H1 (cell line): ENCODE measurements around the gene LINGO4. TPM values are rescaled to one million over a fixed set of nuclear protein-coding genes. Genes with fewer than 3 reads are reported as not detected.

ENCODE experiments used
- CTCF ChIA-PET: fragments of 300-600 bp; sonication (Branson Sonifier 250); formaldehyde crosslinking; loops from one replicate; lab custom pipeline; 2021; ENCODE audit not compliant: partially characterized antibody; lab: Charles Lee
- POLR2A ChIA-PET: fragments of 300-600 bp; sonication (Branson Sonifier 250); formaldehyde crosslinking; loops from one replicate; lab custom pipeline; 2021; ENCODE audit warnings: inconsistent platforms; ENCODE audit not compliant: partially characterized antibody; lab: Charles Lee
- DNase-seq, 2 experiments: peaks; one replicate each; pipeline versions ENCODE4 v3.0.0 to v3.0.0-alpha.2; 2010 to 2022; ENCODE audit warnings: low spot score in 2 of 2, low read depth in 1 of 2, mixed read lengths in 1 of 2
- FAIRE-seq: peaks from 2 replicates; lab custom pipeline; 2011; peaks lifted over from hg19 to GRCh38; lab: Jason Lieb, UNC
- H2AFZ ChIP-seq: 2 replicates; pipeline ENCODE4 v1.8.1; 2012; ENCODE audit warnings: low read length, inconsistent platforms
- H2AK5ac ChIP-seq: 2 replicates; pipeline ENCODE4 v1.6.1; 2013; ENCODE audit warnings: low read depth, low read length
- H2BK120ac ChIP-seq: replicated peaks from 2 replicates; pipeline ENCODE3; 2013; ENCODE audit warnings: low read depth, low read length, inconsistent platforms
- H2BK12ac ChIP-seq: 2 replicates; pipeline ENCODE4 v1.6.1; 2013; ENCODE audit warnings: low read depth, low read length
- H2BK15ac ChIP-seq: 2 replicates; pipeline ENCODE4 v1.6.1; 2013; ENCODE audit warnings: low read length
- H2BK20ac ChIP-seq: 2 replicates; pipeline ENCODE4 v1.6.1; 2013; ENCODE audit warnings: low read length
- H2BK5ac ChIP-seq: 2 replicates; pipeline ENCODE4 v1.6.1; 2013; ENCODE audit warnings: low read depth, low read length
- H3K14ac ChIP-seq: 2 replicates; pipeline ENCODE4 v1.6.1; 2013; ENCODE audit warnings: inconsistent platforms; ENCODE audit not compliant: insufficient read length
- H3K18ac ChIP-seq: 2 replicates; pipeline ENCODE4 v1.6.1; 2013; ENCODE audit warnings: low read length; ENCODE audit errors: extremely low read depth
- H3K23ac ChIP-seq: 2 replicates; pipeline ENCODE4 v1.6.1; 2013; ENCODE audit warnings: inconsistent platforms; ENCODE audit not compliant: insufficient read length
- H3K23me2 ChIP-seq: 2 replicates; pipeline ENCODE4 v1.6.1; 2013; ENCODE audit warnings: low read depth, low read length
- H3K27ac ChIP-seq: 2 replicates; pipeline ENCODE4 v1.6.1; 2011; ENCODE audit warnings: low read depth, low read length, inconsistent platforms
- H3K27me3 ChIP-seq, 4 experiments: replicated peaks in 1 of 4; 1 replicate in 1 of 4; 2 replicates in 3 of 4; pipeline versions ENCODE4 v1.6.1 to v1.8.1; 2011 to 2013; ENCODE audit warnings: low read length in 3 of 4, mild to moderate bottlenecking in 3 of 4, inconsistent platforms in 2 of 4, mixed read lengths in 2 of 4, moderate library complexity in 1 of 4; ENCODE audit not compliant: control insufficient read depth in 3 of 4, insufficient read depth in 3 of 4; ENCODE audit errors: extremely low read depth in 1 of 4
- H3K36me3 ChIP-seq, 4 experiments: 2 replicates each; pipeline versions ENCODE4 v1.6.1 to v1.8.1; 2011 to 2013; ENCODE audit warnings: mild to moderate bottlenecking in 4 of 4, low read length in 3 of 4, moderate library complexity in 2 of 4, control low read depth in 1 of 4, inconsistent platforms in 1 of 4; ENCODE audit not compliant: insufficient read depth in 4 of 4, control insufficient read depth in 2 of 4
- H3K4ac ChIP-seq: replicated peaks from 2 replicates; pipeline ENCODE3; 2013; ENCODE audit warnings: low read length, low read depth, mixed read lengths, inconsistent platforms; ENCODE audit not compliant: insufficient read length
- H3K4me1 ChIP-seq, 4 experiments: replicated peaks in 1 of 4; 1 replicate in 1 of 4; 2 replicates in 3 of 4; pipeline versions ENCODE4 v1.6.1 to v1.8.1; 2011 to 2013; ENCODE audit warnings: low read length in 3 of 4, inconsistent platforms in 2 of 4, mixed read lengths in 1 of 4; ENCODE audit not compliant: insufficient read depth in 4 of 4, control insufficient read depth in 3 of 4
- H3K4me2 ChIP-seq, 2 experiments: 2 replicates each; pipeline versions ENCODE4 v1.6.1 to v1.8.1; 2011 to 2013; ENCODE audit warnings: low read depth in 2 of 2, low read length in 2 of 2, control low read depth in 1 of 2, inconsistent platforms in 1 of 2, mild to moderate bottlenecking in 1 of 2; ENCODE audit not compliant: insufficient read depth in 1 of 2
- H3K4me3 ChIP-seq, 4 experiments: fragments of 200-600, 300-600 bp in 1 of 4; sonication (generic), shearing (Covaris generic), sonication (Bioruptor Twin) in 1 of 4; 2 replicates each; pipeline versions ENCODE4 v1.5.1 to v1.8.1; 2011 to 2016; ENCODE audit warnings: low read length in 4 of 4, low read depth in 3 of 4, control low read depth in 2 of 4, inconsistent platforms in 2 of 4, mild to moderate bottlenecking in 2 of 4, mixed read lengths in 1 of 4, moderate library complexity in 1 of 4; ENCODE audit not compliant: insufficient read depth in 2 of 4; ENCODE audit errors: extremely low read depth in 1 of 4
- H3K56ac ChIP-seq: replicated peaks from 2 replicates; pipeline ENCODE3; 2013; ENCODE audit warnings: low read depth, mild to moderate bottlenecking, mixed read lengths, low read length, inconsistent platforms; ENCODE audit not compliant: insufficient read length
- H3K79me1 ChIP-seq: 2 replicates; pipeline ENCODE4 v1.6.1; 2013; ENCODE audit warnings: low read depth, low read length, control low read depth
- H3K79me2 ChIP-seq, 2 experiments: 2 replicates each; pipeline versions ENCODE4 v1.6.1 to v1.8.1; 2012 to 2013; ENCODE audit warnings: low read length in 2 of 2, mild to moderate bottlenecking in 2 of 2, inconsistent platforms in 1 of 2; ENCODE audit not compliant: insufficient read depth in 2 of 2, control insufficient read depth in 1 of 2
- H3K9ac ChIP-seq, 4 experiments: replicated peaks in 1 of 4; 1 replicate in 1 of 4; 2 replicates in 3 of 4; pipeline versions ENCODE4 v1.6.1 to v1.8.1; 2011 to 2013; ENCODE audit warnings: low read depth in 3 of 4, low read length in 3 of 4, control low read depth in 2 of 4, mild to moderate bottlenecking in 2 of 4, moderate library complexity in 2 of 4, inconsistent platforms in 1 of 4; ENCODE audit errors: extremely low read depth in 1 of 4
- H3K9me3 ChIP-seq, 2 experiments: 2 replicates each; pipeline versions ENCODE4 v1.6.1 to v1.8.1; 2012 to 2013; ENCODE audit warnings: mild to moderate bottlenecking in 2 of 2, moderate library complexity in 2 of 2, control low read depth in 1 of 2, inconsistent platforms in 1 of 2, low read depth in 1 of 2, low read length in 1 of 2, mixed read lengths in 1 of 2; ENCODE audit not compliant: insufficient read depth in 2 of 2
- H4K20me1 ChIP-seq, 2 experiments: replicated peaks in 1 of 2; 2 replicates each; pipeline versions ENCODE3 to v1.8.1; 2011 to 2013; ENCODE audit warnings: inconsistent platforms in 2 of 2, low read length in 2 of 2, mild to moderate bottlenecking in 1 of 2; ENCODE audit not compliant: insufficient read depth in 2 of 2, control insufficient read depth in 1 of 2
- H4K5ac ChIP-seq: 2 replicates; pipeline ENCODE4 v1.6.1; 2013; ENCODE audit warnings: low read length, low read depth, mixed read lengths, inconsistent platforms; ENCODE audit not compliant: insufficient read length
- H4K8ac ChIP-seq: 2 replicates; pipeline ENCODE4 v1.8.0; 2013; ENCODE audit warnings: mild to moderate bottlenecking, moderate library complexity, low read length, inconsistent platforms; ENCODE audit not compliant: insufficient read depth; ENCODE audit errors: extremely low read depth
- H4K91ac ChIP-seq: replicated peaks from 2 replicates; pipeline ENCODE3; 2013; ENCODE audit warnings: low read length, mixed read lengths, inconsistent platforms; ENCODE audit not compliant: insufficient read length
- WGBS, 2 experiments: shearing (Covaris generic) in 1 of 2; methylation state at CpG; one replicate each; pipeline versions ENCODE4 v1.1.6 to v1.1.7; 2013 to 2015; ENCODE audit warnings: low lambda C conversion rate in 2 of 2, mixed read lengths in 2 of 2, inconsistent platforms in 1 of 2, low coverage in 1 of 2, missing lambda C conversion rate in 1 of 2; ENCODE audit not compliant: insufficient replicate concordance in 2 of 2, insufficient coverage in 1 of 2, insufficient read length in 1 of 2; ENCODE audit errors: extremely low coverage in 1 of 2, missing lambda C conversion rate in 1 of 2; 5-methylcytosine and 5-hydroxymethylcytosine counted together
- polyA plus RNA-seq, 7 experiments: library from polyadenylated mRNA; depleted of rRNA in 3 of 7; stranded (reverse) in 5 of 7; unstranded in 2 of 7; fragments of >200 nt in 5 of 7; fragments of 200-250 nt in 2 of 7; gene quantifications; 1 replicate in 5 of 7; 2 replicates in 1 of 7; 4 replicates in 1 of 7; pipeline versions ENCODE4 v1.2.1 to v1.2.3, GENCODE V29; 2011 to 2013; ENCODE audit warnings: missing spikeins in 2 of 7, mixed read lengths in 2 of 7
- total RNA-seq: library from RNA; stranded (reverse); fragmentation: NEBNext Ultra II Directional; extraction: Animal tissue kit (Norgen Biotek cat#: 25700); gene quantifications from 2 replicates; pipeline ENCODE4 v1.2.1, GENCODE V29; 2021

Gene LINGO4
- total and polyA plus RNA-seq, 2 of the 8 experiments (the other 6 are each of a cell fraction or from before 2014, with no cell fraction given): 0.03 TPM; not detected in 1

DNA sequence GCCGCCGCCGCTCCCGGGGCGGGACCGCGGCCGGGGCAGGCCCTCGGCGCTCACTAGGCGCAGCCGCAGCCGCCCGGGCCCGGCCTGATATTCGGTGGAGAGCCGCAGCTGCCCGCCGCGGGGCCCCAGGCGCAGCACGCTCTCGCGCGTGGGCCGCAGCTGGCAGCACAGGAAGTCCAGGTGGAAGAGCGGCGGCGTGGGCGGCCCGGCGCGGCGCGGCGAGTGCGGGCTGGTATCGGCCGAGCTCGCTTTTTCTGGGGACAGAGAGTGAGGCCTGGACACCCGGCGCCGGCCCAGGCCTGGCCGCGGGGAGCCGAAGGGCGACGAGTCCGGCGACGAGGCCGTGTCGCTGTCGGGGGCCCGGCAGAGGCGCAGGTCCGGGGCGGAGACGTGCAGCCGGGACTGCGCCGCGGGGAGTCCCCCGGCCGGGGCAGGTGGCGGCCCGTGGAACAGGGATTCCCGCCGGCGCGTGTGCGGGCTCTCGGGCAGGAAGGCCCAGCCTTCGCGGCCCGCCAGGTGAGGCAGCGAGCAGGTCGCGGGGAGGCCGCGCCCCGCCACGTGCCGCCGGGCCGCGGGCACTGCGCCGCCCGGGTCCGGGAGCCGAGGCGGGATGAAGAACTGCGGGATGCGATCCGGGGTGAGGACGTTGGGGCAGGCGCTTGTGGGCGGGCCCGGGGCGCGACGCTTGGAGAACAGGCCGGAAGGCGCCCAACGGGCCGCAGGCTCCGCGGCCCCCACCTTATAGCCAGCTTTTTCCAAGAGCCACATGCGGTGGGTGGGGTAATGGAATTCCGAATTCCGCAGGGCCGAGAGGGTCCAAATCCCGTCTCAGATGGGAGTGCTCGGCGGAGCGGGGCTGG is 33.2 kb upstream of the LINGO4 start:
- Histone ChIP-seq H3K23ac (no peak overlapping the region), H3K36me3 (no peaks in the 10 kb centered on the region), H3K4me3 (peak overlapping the region; percentile 43 to 69 (median 54)), H3K9me3 (no peaks in the 10 kb centered on the region), H3K27me3 (peaks cover 10 to 24% (median 21%) of the 10 kb centered on the region in 4 experiments), H2BK15ac (no peak overlapping the region), H4K20me1 (no peaks in the 10 kb centered on the region), H2BK20ac (no peak overlapping the region), H3K4ac (no peak overlapping the region), H3K79me2 (no peaks in the 10 kb centered on the region), H3K14ac (no peak overlapping the region), H3K23me2 (peaks cover 23% of the 10 kb centered on the region), H4K91ac (peak overlapping the region; percentile 61), H2AFZ (no peak overlapping the region), H3K56ac (no peak overlapping the region), H4K5ac (no peak overlapping the region), H2AK5ac (no peak overlapping the region), H3K79me1 (no peaks in the 10 kb centered on the region), H2BK5ac (no peak overlapping the region), H4K8ac (peak overlapping the region; percentile 74; the same call in 1 of the 2 replicates), H3K27ac (no peak overlapping the region), H2BK12ac (no peak overlapping the region), H3K4me2 (peak overlapping the region; percentile 77 to 93), H2BK120ac (no peak overlapping the region), H3K4me1 (peaks cover 4 to 17% (median 9%) of the 10 kb centered on the region in 4 experiments), H3K9ac (peak overlapping the region in 3 of 4 experiments; percentile 8 to 79 (median 18); a peak in 5 of 7 replicates), H3K18ac (peak overlapping the region; percentile 48)
- CTCF ChIA-PET: interaction anchor here (1.2 to 2.2 kb wide), 3 partner anchors 70 to 163 kb away, joined by 3 to 6 read pairs (median 5); no protein-coding TSS in a partner anchor
- FAIRE-seq (no peak), DNase-seq (peak in 1 of 2 experiments; percentile 72)
- POLR2A ChIA-PET: interaction anchor here (0.7 to 5.0 kb wide), 18 partner anchors 8 to 298 kb away, joined by 3 to 20 read pairs (median 4); partner anchors contain the start of genes TDRKH and THEM5
- WGBS, 2 experiments: 2% methylated on average over 63 of the region's 117 CpGs; no CpG with 5 or more reads in 1 of the 2 experiments
